Suprapubic skin (tissue), 3 donors: ENCODE data around the gene COQ6.

Source experiments
- POLR2AphosphoS5 ChIP-seq, 3 donors: sonication (generic); formaldehyde crosslinking; IDR thresholded peaks; one replicate each; pipeline ENCODE4 v1.6.1; 2017; ENCODE audit warnings: antibody characterized with exemption in 3 of 3
- TF ChIP-seq, protein P1 (sequence below), 2 donors: fragments of 200-600 bp in 1 of 2; fragments of 450-650 bp in 1 of 2; sonication (generic) in 1 of 2; IDR thresholded peaks; one replicate each; pipeline ENCODE4 v1.5.1; 2016 to 2019; ENCODE audit warnings: antibody characterized with exemption in 2 of 2, mild to moderate bottlenecking in 1 of 2, moderate library complexity in 1 of 2

DNA sequence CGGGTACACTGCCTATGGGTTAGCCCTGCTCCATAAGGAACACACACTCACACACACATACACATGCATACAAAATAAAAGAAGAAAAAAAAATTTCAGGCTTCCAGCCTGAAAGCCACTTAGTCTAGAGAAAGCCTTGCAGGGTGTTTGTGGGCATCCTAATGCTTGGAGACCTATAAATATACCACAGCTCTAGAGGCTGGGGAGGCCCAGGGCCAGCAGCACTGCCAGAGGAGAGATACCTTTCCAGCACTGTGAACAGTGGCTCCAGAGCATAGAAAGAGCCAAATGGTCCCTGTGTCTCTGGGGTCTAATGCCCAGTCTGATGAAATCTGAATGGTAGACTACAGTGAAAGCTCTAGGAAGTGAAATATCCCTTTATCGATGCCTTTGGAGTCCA is 13.1 kb upstream of the COQ6 start:
- no peak for TF ChIP-seq POLR2AphosphoS5 (IDR thresholded peaks at IDR 0.05)
- TF ChIP-seq, protein P1, sequence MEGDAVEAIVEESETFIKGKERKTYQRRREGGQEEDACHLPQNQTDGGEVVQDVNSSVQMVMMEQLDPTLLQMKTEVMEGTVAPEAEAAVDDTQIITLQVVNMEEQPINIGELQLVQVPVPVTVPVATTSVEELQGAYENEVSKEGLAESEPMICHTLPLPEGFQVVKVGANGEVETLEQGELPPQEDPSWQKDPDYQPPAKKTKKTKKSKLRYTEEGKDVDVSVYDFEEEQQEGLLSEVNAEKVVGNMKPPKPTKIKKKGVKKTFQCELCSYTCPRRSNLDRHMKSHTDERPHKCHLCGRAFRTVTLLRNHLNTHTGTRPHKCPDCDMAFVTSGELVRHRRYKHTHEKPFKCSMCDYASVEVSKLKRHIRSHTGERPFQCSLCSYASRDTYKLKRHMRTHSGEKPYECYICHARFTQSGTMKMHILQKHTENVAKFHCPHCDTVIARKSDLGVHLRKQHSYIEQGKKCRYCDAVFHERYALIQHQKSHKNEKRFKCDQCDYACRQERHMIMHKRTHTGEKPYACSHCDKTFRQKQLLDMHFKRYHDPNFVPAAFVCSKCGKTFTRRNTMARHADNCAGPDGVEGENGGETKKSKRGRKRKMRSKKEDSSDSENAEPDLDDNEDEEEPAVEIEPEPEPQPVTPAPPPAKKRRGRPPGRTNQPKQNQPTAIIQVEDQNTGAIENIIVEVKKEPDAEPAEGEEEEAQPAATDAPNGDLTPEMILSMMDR (IDR thresholded peaks at IDR 0.05): no peak
